ENCODE measurements around the gene SELENOM.

SELENOM gene, protein sequence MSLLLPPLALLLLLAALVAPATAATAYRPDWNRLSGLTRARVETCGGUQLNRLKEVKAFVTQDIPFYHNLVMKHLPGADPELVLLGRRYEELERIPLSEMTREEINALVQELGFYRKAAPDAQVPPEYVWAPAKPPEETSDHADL

GRCh38 chr22:31107178-31107893 is at the start of gene SELENOM:
SELENOM (minus strand) TSS chr22:31107568; CDS start chr22:31107505, 63 bp downstream.
- DNase-seq (ENCODE audit: low read depth in 2 of 2), result peak; percentile 73 to 86

GRCh38 chr22:31155422-31155821 is 48.1 kb upstream of the SELENOM start:
- no peak for DNase-seq (ENCODE audit: low read depth in 2 of 2)

DNA sequence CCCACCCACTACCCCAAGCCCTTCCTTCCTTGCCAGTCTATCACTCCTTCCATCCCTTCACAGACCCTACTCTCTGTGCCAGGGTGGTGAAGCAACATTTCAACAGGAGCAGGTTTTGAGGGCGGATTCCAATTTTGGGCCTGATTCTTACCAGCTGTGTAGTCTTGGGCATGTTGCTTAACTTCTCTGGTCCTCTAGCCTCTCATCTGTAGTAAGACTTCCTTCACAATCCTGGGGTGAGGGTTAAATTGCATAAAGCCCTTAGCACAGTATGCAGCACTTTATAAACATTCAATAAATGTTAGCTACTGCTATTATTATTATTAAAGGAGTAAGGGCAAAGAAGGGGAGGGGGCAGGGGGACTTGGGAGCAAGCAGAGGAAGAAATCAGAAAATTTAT is 47.6 kb upstream of the SELENOM start:
- no peak for DNase-seq (ENCODE audit: low read depth in 2 of 2)

DNA sequence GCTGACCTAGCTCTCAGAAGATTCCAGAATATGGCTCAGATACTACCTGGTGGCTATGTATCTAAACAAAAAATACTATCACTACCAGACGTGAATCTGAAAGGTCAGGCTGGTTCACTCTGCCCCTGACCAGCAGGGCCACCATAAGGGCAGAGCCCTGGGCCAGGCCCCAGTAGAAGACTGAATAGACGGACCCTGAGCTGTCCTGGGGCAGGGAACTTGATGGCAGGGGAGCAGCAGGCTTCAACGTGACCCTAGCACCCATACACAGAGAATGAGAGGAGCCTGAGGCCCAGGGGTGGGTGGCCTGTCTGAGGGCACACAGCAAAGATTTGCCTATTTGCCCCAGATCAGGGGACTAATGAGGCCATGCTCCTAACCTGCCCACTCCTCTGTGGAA is 46.0 kb upstream of the SELENOM start:
- no peak for DNase-seq (ENCODE audit: low read depth in 2 of 2)

DNA sequence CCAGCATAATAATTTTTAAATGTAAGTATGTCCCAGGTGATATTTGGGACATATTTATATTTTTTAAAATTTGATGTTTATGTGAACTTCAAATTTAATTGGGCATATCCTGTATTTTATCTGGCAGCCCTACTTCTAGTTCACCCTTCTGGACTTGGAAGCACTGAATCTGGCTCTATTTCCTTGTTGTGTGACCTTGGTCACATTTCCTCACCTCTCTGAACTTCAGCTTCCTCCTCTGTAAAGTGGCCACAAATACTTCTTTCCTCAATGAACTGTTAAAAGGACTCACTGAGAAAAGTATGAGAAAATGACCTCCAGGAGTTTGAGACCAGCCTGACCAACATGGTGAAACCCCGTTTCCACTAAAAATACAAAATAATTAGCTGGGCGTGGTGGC is 44.5 kb upstream of the SELENOM start:
- DNase-seq (ENCODE audit: low read depth in 2 of 2), result no peak

GRCh38 chr22:31150615-31151014 is 43.2 kb upstream of the SELENOM start:
- DNase-seq (ENCODE audit: low read depth in 2 of 2), result no peak

GRCh38 chr22:31148953-31149627 is 41.7 kb upstream of the SELENOM start:
- DNase-seq (ENCODE audit: low read depth in 2 of 2), result peak in 1 of 2 experiments; percentile 25

- DNase-seq (ENCODE audit: low read depth in 2 of 2), result no peak
Measured at GRCh38 chr22:31148488-31148887, 41.1 kb upstream of the SELENOM start.

DNA sequence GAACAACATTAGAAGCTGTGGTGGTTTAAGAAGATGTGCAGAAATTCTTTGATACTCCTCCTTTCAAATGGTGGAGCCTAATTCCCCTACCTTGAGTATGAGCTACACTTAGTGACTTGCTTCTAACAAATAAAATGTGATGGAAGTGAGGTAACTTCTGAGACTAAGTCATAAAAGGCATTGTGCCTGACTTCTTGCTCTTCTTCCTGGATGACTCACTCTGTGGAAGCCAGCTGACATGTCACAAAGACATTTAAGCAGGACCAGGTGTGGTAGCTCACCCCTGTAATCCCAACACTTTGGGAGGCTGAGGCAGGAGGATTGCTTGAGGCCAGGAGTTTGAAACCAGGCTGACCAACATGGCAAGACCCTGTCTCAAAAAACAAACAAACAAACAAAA is 36.9 kb upstream of the SELENOM start:
- no peak for DNase-seq (ENCODE audit: low read depth in 2 of 2)

GRCh38 chr22:31143537-31143936 is 36.2 kb upstream of the SELENOM start:
- DNase-seq (ENCODE audit: low read depth in 2 of 2), result no peak

- DNase-seq (ENCODE audit: low read depth in 2 of 2), result no peak
Measured at GRCh38 chr22:31143038-31143437, 35.7 kb upstream of the SELENOM start.

GRCh38 chr22:31142285-31142684 is 34.9 kb upstream of the SELENOM start:
- DNase-seq (ENCODE audit: low read depth in 2 of 2), result no peak

DNA sequence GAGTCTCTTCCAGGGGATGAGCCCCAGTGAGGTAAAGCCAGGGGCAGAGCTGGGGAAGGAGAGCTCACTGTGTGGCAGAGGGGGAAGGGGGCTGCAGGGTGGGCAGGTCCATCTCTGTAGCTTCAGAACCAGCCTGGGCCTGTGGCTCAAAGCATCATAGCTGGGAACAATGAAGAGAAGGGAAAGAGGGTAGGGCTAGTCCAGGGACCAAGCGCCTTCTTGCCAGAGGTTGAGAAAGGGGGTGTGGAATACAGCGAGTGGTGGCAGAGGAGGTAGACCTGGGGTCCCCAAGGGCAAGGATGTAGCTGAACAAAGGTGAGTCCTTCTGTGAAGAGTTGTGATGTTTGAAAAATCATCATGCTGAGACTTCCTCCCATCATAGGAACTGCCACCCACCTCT is 34.2 kb upstream of the SELENOM start:
- no peak for DNase-seq (ENCODE audit: low read depth in 2 of 2)

GRCh38 chr22:31140746-31141145 is 33.4 kb upstream of the SELENOM start:
- DNase-seq (ENCODE audit: low read depth in 2 of 2), result no peak

DNA sequence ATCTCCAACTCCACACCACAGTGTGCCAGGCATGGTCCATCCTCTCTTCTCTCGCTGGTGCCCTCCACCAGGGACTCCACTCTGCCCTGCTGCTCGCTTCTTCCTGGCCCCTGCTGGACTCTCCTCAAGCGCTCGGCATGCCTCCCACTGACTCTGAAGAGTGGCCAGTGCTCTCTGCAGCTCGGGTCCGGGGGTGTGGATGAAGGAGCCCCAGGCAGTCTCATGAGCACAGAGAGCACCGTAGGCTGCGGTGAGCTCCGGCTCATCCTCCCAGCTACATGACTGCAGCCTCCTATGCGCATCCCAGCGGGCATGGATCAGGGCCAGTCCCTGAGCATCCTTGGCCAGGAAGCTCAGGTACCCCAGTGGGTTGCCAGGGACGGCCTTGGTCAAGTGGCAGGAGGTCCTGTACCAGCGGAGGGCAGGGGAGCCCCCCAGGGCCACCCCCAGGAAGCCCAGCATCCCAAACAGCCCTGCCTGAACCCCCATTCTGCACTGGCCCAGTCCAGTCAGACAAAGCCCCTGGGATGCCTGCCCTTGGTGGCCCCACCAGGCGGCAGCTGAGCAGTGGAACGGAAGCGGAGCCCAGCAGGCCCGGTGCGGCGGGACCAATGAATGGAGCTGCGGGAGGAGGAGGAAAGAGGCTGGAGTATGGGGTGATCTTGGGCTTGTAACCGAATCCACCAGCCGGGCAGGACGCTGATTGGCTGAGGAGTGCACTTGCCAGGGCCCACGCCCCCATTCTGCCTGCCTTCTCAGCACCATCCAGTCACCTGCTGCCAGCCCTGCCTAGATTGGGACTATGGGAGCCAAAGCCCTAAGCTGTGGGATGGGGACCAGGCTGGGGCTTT is 32.7 kb upstream of the SELENOM start, which contains the start of gene PLA2G3:
Gene PLA2G3 (minus strand): TSS at position 643 of the 851 bp plus-strand sequence. CDS start 154 bp downstream, at position 489.
- DNase-seq (ENCODE audit: low read depth in 2 of 2), result no peak

DNA sequence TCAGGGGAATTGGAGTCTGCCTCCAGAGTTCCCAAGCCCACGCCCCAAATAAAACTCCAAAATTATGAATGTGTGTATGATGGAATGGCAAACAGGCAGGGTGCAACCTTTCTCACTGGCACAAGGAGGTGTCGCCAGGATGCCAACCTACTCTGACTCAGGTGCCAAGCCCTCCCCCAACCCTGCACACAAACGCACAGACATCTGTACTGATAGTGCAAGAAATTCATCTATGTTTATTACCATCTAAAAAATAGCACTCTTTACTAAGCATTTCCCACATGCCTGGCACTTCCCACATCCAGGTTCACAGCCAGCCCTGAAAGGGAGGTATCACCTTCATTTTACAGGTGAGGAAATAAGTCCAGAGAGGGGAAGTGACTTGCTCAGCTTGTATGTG is 31.7 kb upstream of the SELENOM start:
- DNase-seq (ENCODE audit: low read depth in 2 of 2), result no peak

DNA sequence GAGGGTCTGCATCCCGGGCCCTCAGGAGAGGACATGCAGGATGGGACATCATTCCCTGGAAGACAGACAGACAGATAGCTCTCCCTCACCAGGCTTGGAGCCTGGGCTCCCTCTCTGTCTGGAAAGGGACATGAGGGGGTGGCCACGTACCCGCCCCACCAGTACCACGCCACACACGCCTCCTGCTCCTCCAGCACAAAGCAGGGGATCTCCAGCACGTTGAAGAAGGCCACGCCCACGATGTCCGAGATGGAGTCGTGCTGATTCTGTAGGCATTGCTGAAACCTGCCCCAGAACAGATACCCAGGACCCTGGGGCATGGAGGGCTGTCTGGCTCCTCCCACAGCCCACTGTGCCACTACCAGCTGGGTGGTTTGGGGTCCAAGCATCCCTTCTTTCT is 30.8 kb upstream of the SELENOM start:
- DNase-seq (ENCODE audit: low read depth in 2 of 2), result no peak

GRCh38 chr22:31137721-31138120 is 30.4 kb upstream of the SELENOM start:
- no peak for DNase-seq (ENCODE audit: low read depth in 2 of 2)

- no peak for DNase-seq (ENCODE audit: low read depth in 2 of 2)
Measured at GRCh38 chr22:31136711-31137110, 29.3 kb upstream of the SELENOM start.

DNA sequence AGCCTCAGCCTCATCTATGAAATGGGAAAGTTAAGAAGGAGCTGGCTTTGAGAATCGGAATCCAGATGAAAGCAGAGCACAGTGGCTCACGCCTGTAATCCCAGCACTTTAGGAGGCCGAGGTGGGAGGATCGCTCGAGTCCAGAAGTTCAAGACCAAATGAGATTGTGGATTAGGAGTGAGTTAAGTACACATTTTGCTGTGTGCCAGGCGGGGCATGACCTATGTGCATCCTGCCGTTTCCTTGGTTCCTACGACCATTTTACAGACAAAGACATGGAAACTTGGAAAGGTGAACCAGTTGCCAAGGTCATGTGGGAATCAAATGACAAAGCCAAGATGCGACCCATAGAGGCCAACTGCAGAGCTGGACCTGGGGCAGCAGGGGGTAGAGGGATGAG is 28.8 kb upstream of the SELENOM start:
- no peak for DNase-seq (ENCODE audit: low read depth in 2 of 2)

DNA sequence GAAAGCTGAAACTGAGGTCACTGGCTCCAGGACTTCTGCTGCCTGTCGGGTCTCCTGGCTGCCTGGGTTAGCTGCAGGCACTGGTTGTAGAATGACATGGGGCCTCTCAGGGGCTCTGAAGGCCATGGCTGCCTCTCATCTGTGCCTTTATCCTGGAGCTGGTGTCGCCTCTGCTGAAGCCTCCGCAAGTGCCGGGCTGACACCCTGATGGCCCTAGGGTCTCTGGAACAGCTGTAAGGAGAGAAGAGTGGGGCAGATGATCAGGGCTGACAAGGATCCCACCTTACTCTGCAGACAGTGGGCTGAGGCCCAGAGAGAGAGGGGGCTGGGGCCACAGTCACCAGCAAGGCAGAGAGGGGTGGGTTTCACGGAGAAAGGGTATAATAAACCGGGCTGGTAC is 28.3 kb upstream of the SELENOM start:
- DNase-seq (ENCODE audit: low read depth in 2 of 2), result no peak

GRCh38 chr22:31134688-31135087 is 27.3 kb upstream of the SELENOM start:
- DNase-seq (ENCODE audit: low read depth in 2 of 2), result no peak

Measured in stimulated activated CD4-positive, alpha-beta T cell treated with anti-CD3 and anti-CD28 coated beads, Interleukin-12 subunit alpha, Interleukin-12 subunit beta, amount 100 ng/mL, for 24 hours (primary cell).